Epithelial cell of esophagus (primary cell): ENCODE results near the gene HIPK2.

Experiments
- DNase-seq: peaks from one replicate; pipeline ENCODE4 v3.0.0; 2010; ENCODE audit warnings: low read depth
- H3K4me3 ChIP-seq: 2 replicates; pipeline ENCODE4 v1.5.1; 2011; ENCODE audit warnings: mild to moderate bottlenecking, low read length, control low read depth
- TF ChIP-seq, protein P1 (sequence below): IDR thresholded peaks from 2 replicates; pipeline ENCODE4 v1.5.1; 2011; ENCODE audit warnings: low read depth, mild to moderate bottlenecking, low read length, control low read depth, inconsistent platforms; ENCODE audit not compliant: insufficient read depth; ENCODE audit errors: missing control alignments

The HIPK2 gene

GRCh38 chr7:139669106-139670061, 108.4 kb downstream of the HIPK2 start:
- TF ChIP-seq, protein P1, sequence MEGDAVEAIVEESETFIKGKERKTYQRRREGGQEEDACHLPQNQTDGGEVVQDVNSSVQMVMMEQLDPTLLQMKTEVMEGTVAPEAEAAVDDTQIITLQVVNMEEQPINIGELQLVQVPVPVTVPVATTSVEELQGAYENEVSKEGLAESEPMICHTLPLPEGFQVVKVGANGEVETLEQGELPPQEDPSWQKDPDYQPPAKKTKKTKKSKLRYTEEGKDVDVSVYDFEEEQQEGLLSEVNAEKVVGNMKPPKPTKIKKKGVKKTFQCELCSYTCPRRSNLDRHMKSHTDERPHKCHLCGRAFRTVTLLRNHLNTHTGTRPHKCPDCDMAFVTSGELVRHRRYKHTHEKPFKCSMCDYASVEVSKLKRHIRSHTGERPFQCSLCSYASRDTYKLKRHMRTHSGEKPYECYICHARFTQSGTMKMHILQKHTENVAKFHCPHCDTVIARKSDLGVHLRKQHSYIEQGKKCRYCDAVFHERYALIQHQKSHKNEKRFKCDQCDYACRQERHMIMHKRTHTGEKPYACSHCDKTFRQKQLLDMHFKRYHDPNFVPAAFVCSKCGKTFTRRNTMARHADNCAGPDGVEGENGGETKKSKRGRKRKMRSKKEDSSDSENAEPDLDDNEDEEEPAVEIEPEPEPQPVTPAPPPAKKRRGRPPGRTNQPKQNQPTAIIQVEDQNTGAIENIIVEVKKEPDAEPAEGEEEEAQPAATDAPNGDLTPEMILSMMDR, result no peak
- no peak overlapping the region for H3K4me3 ChIP-seq
- DNase-seq, result no peak

DNA sequence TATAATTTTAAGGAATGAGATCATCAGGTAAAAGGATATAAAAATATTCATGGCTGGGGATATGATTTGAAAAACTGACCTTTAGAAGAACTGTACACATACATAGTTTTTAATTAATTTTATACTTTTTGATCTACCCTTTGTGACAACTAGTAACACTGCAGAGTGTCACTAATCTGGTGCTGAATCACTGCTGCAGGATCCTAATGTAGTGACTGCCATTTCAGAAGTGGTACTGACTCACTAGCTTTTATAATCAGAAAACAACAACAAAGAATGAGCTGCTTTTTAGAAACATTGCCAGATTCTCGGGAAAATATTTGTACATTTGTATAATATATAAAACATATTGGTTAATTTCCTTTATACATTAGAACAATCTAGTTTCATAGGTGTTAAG, 110.4 kb downstream of the HIPK2 start:
- TF ChIP-seq, protein P1, result no peak

GRCh38 chr7:139666501-139666900, 111.3 kb downstream of the HIPK2 start:
- no peak for DNase-seq
- TF ChIP-seq, protein P1, result no peak

More for the DNA sequence above, 110.4 kb downstream of the HIPK2 start:
- no peak overlapping the region for H3K4me3 ChIP-seq
- no peak for DNase-seq

DNA sequence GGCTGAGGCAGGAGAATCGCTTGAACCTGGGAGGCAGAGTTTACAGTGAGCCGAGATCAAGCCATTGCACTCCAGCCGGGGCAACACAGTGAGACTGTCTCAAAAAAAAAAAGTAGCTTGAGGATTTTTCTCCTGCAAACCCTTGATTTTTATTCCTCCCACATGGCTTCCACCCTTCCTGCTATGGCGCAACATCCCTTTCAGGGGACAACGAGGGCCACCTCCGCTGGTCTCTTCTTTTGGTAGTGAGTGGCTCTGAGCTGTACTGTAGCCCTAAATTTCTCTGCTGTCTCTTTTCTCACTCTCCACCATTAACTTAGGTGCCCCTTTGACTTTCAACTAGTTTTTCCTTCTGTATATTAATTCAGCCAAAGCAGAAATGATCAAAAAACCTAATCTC, 113.4 kb downstream of the HIPK2 start:
- TF ChIP-seq, protein P1, result no peak
- H3K4me3 ChIP-seq, result no peak overlapping the region
- no peak for DNase-seq

More at GRCh38 chr7:139666501-139666900, 111.3 kb downstream of the HIPK2 start:
- H3K4me3 ChIP-seq, result no peak overlapping the region

DNA sequence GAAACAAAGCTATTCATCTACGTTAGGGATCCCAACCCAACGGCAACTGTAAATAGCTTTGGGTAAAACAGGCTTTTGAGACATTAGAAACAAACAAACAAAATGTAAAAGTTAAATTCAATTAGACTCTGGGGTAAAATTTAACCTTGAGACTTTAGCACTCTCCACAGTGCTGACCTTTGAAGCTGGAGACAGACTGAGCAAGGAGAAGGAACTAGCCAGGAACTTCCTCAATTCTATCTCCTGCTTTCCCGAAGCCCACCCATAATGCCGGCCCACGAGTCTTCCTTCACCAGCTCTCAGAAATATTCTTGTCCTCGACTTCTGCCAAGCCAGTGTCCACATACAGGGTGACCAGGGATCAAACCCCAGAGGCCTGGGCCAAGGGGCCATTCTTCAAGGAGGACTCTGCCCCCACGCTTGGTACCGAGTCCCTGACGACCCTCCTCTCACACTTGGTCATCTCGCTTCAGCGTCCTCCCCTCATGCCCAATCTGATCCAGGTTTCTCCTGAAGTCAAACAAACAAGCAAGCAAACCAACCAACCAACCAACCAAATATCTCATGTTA, 114.1 kb downstream of the HIPK2 start:
- TF ChIP-seq, protein P1, result no peak
- H3K4me3 ChIP-seq, result no peak overlapping the region
- DNase-seq, result no peak

- DNase-seq, result no peak
- no peak overlapping the region for H3K4me3 ChIP-seq
- TF ChIP-seq, protein P1, result no peak
Measured at GRCh38 chr7:139661903-139662302, 115.9 kb downstream of the HIPK2 start.

GRCh38 chr7:139661043-139661440, 116.8 kb downstream of the HIPK2 start:
- TF ChIP-seq, protein P1, result no peak
- H3K4me3 ChIP-seq, result no peak overlapping the region
- no peak for DNase-seq
